Measurements from ENCODE around the gene DNAH6. TPM values are rescaled to one million over a fixed set of nuclear protein-coding genes. Genes with fewer than 3 reads are reported as not detected.

Gene DNAH6
- total RNA-seq, 1 donor from 2014 or later: 2.6 TPM

- TF ChIP-seq EZH2phosphoT487 (IDR thresholded peaks at IDR 0.05): no peak
- TF ChIP-seq EZH2 (IDR thresholded peaks at IDR 0.05): no peak
- no peak for TF ChIP-seq CTCF (IDR thresholded peaks at IDR 0.05)
- peaks cover 2% of the 10 kb centered on the region for H3K27me3 Mint-ChIP-seq (ENCODE audit: insufficient read depth, low read depth)
Observed at GRCh38 chr2:84723831-84724230, 207.5 kb downstream of the DNAH6 start.

GRCh38 chr2:84725717-84726116, 209.4 kb downstream of the DNAH6 start:
- H4K20me1 ChIP-seq (ENCODE audit: low read depth): no peaks in the 10 kb centered on the region
- no peak overlapping the region for H3K27ac Mint-ChIP-seq
- no peak overlapping the region for H3K27ac ChIP-seq
- peaks cover 3% of the 10 kb centered on the region for H3K9me3 Mint-ChIP-seq
- TF ChIP-seq CTCF (IDR thresholded peaks at IDR 0.05) (no peak), EZH2 (IDR thresholded peaks at IDR 0.05) (no peak), EZH2phosphoT487 (IDR thresholded peaks at IDR 0.05) (no peak)
- no peak overlapping the region for H3K4me3 ChIP-seq
- no peak for DNase-seq (ENCODE audit: low spot score)
- no peaks in the 10 kb centered on the region for H3K36me3 ChIP-seq
- no peaks in the 10 kb centered on the region for H3K79me2 ChIP-seq (ENCODE audit: low read depth)
- no peaks in the 10 kb centered on the region for H3K27me3 ChIP-seq
- H3K4me3 Mint-ChIP-seq: no peak overlapping the region
- no peaks in the 10 kb centered on the region for H3K4me1 Mint-ChIP-seq
- H3K9me3 ChIP-seq (ENCODE audit: low read depth): no peaks in the 10 kb centered on the region
- no peaks in the 10 kb centered on the region for H3K36me3 Mint-ChIP-seq
- H2AFZ ChIP-seq (replicated peaks): no peak overlapping the region
- no peak overlapping the region for H3K4me2 ChIP-seq
- no peaks in the 10 kb centered on the region for H3F3A ChIP-seq (ENCODE audit: low read depth)
- H3K9ac ChIP-seq: no peak overlapping the region
- H3K27me3 Mint-ChIP-seq (ENCODE audit: insufficient read depth, low read depth): peaks cover 2% of the 10 kb centered on the region
- no peaks in the 10 kb centered on the region for H3K4me1 ChIP-seq

More at GRCh38 chr2:84723831-84724230, 207.5 kb downstream of the DNAH6 start:
- Histone ChIP-seq H3K27me3 (no peaks in the 10 kb centered on the region), H3K9ac (no peak overlapping the region), H3K9me3 (ENCODE audit: low read depth) (no peaks in the 10 kb centered on the region), H3K4me3 (no peak overlapping the region), H3K79me2 (ENCODE audit: low read depth) (no peaks in the 10 kb centered on the region), H2AFZ (replicated peaks) (no peak overlapping the region), H3K27ac (no peak overlapping the region), H3F3A (ENCODE audit: low read depth) (no peaks in the 10 kb centered on the region), H4K20me1 (ENCODE audit: low read depth) (no peaks in the 10 kb centered on the region), H3K4me2 (no peak overlapping the region), H3K4me1 (no peaks in the 10 kb centered on the region), H3K36me3 (no peaks in the 10 kb centered on the region)
- no peak for DNase-seq (ENCODE audit: low spot score)
- no peaks in the 10 kb centered on the region for H3K4me1 Mint-ChIP-seq
- peaks cover 8% of the 10 kb centered on the region for H3K9me3 Mint-ChIP-seq
- H3K36me3 Mint-ChIP-seq: peaks cover 2% of the 10 kb centered on the region
- H3K4me3 Mint-ChIP-seq: no peak overlapping the region
- no peak overlapping the region for H3K27ac Mint-ChIP-seq

GRCh38 chr2:84727315-84727714, 211.0 kb downstream of the DNAH6 start:
- H3K4me3 ChIP-seq: no peak overlapping the region
- no peaks in the 10 kb centered on the region for H3F3A ChIP-seq (ENCODE audit: low read depth)
- Mint-ChIP-seq H3K27ac (no peak overlapping the region), H3K27me3 (ENCODE audit: insufficient read depth, low read depth) (peaks cover 2% of the 10 kb centered on the region), H3K9me3 (peaks cover 2% of the 10 kb centered on the region), H3K4me1 (no peaks in the 10 kb centered on the region), H3K4me3 (no peak overlapping the region), H3K36me3 (no peaks in the 10 kb centered on the region)
- H3K4me1 ChIP-seq: peaks cover 4% of the 10 kb centered on the region
- no peak for DNase-seq (ENCODE audit: low spot score)
- H3K79me2 ChIP-seq (ENCODE audit: low read depth): no peaks in the 10 kb centered on the region
- no peak overlapping the region for H3K27ac ChIP-seq
- no peak overlapping the region for H3K4me2 ChIP-seq
- H3K36me3 ChIP-seq: no peaks in the 10 kb centered on the region
- no peaks in the 10 kb centered on the region for H3K9me3 ChIP-seq (ENCODE audit: low read depth)
- TF ChIP-seq CTCF (IDR thresholded peaks at IDR 0.05): no peak
- TF ChIP-seq EZH2phosphoT487 (IDR thresholded peaks at IDR 0.05): no peak
- TF ChIP-seq EZH2 (IDR thresholded peaks at IDR 0.05): no peak
- H3K9ac ChIP-seq: no peak overlapping the region
- H3K27me3 ChIP-seq: no peaks in the 10 kb centered on the region
- no peak overlapping the region for H2AFZ ChIP-seq (replicated peaks)
- H4K20me1 ChIP-seq (ENCODE audit: low read depth): no peaks in the 10 kb centered on the region

Data from neural progenitor cell (in vitro differentiated cells).